CD4-positive, alpha-beta T cell treated with Interleukin-4 for 4 hours (primary cell): ENCODE measurements around the gene FLT4.

Source experiments
- DNase-seq: peaks from one replicate; pipeline ENCODE4 v3.0.0-alpha.2; 2020

The FLT4 gene

DNA sequence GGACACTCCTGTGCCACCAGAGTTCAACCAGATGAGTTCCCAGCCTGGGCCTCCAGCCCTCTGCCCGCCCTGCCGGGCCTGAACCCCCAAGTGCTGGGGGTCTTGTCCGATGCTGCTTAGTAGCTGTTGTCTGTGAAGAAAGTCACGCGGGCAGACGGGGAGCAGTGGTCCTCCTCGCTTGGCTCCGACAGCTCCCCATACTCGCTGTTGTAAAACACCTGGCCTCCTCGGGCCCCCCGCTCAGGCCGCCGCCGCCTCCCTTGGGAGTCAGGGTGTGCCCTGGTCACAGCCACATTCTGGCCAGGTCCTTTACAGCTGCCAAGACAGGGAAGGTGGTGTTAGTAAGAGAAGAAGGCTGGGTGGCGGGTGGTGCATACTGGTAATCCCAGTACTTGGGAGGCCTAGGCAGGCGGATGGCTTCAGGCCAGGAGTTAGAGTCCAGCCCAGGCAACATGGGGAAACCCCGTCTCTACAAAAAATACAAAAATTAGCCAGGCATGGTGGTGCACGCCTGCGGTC, 46.3 kb downstream of the FLT4 start:
- DNase-seq: no peak

- DNase-seq: no peak
Measured at GRCh38 chr5:180602481-180603075, 46.8 kb downstream of the FLT4 start.

GRCh38 chr5:180601591-180602480, 47.6 kb downstream of the FLT4 start:
- no peak for DNase-seq

DNA sequence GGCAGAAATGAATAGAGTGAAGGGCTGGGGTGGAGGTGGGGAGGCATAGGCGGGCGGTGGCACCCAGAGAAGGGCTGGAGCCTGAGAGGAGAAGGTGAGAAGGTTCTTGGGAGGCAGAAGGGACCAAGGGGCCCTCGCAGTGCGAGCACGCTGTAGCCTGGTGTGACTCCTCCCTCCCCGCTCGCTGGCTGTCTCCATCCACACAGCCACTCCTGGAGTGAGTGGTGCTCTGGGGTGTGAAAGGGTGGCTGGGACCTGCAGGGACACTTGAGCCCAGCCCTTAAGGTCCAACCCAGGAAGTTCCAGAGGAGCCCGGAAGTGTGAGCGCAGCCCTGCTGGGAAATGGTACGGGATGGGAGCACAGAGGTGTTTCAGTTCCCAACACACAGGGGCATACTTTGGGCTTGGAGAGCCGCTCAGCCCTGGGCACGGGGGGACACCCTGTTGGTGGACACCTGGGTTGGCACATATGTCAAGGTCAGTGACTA, 48.8 kb downstream of the FLT4 start:
- no peak for DNase-seq

GRCh38 chr5:180599981-180600553, 49.3 kb downstream of the FLT4 start:
- no peak for DNase-seq

GRCh38 chr5:180599590-180599914, 49.8 kb downstream of the FLT4 start:
- DNase-seq: no peak

DNA sequence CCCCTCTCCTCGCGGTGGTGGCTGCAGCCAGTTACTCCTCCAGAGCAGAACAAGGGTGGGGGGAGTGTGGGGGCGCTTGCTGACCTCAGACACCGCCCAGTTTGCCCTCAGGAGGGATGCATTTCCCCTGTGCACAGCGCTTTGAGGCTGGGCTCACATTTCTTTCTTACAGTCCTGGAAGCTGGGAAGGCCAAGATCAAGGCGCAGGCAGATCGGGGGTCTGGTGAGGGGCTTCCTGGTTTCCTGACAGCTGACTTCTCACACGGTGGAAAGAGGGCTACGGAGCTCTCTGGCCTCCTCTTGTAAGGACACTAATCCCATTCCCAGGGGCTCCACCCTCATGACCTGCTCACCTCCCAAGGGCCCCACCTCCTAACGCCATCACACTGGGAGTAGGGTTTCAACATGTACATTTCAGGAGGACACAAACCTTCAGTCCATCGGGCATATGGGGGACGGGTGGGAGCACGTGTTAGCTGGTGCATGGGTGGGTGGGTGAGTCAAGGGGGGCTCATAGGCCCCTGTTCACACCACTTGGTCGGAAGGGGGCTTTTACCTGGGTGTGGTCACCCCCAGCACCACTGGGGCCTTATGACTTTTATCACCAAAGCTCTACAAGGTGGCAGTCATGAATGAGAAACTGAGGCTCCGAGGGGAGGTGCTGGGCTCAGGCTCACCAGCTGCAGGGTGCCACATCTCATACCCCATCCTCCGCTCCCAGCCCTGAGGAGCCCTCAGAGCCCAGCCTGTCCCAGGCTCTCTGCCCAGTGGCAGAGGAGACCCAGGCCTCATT, 50.4 kb downstream of the FLT4 start:
- no peak for DNase-seq

DNA sequence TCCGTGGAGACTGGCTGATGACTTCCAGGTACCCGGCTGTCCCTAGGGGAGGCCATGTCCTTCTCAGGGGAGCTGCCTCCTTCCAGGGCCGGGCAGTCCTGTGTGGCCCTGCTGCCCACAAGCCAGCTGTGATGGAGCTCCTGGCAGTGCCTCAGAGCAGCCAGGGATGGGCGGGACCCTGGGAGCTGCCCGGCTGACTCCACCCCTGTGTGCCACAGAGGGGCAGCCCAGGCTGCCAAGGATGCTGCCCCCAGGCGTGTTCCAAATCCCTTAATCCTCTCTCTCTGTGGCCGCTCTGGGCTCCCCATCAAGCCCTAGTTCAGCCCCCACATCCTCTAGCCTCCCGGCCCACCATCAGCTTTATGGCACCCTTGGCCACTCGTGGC, 51.1 kb downstream of the FLT4 start:
- DNase-seq: no peak

DNA sequence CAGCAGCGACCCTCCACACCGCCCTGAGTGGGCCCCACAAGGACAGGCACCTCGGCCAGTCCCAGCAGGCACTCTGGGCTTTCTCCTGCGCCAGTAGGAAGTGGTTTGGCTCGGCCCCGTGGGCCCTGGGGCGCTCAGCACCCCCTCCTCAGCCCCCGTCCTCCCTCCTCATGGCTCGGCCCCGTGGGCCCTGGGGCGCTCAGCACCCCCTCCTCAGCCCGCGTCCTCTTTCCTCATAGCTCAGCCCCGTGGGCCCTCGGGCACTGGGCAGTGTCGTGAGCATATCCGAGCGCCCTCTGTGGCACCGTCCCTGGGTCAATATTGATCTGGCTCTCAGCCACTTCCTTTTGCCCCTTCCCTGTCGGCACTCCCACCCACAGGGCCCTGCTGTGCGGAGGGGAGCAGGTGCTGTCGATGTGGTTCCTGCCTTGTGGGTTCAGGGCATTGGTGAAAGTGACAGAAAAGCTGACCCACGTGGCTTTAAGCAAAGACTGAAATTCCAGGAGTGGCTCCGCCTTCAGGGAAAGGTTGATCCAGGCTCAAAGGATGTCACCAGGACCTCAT, 52.6 kb downstream of the FLT4 start:
- no peak for DNase-seq

GRCh38 chr5:180596115-180596667, 53.2 kb downstream of the FLT4 start:
- no peak for DNase-seq

- DNase-seq: no peak
Measured at GRCh38 chr5:180595381-180596114, 53.9 kb downstream of the FLT4 start.

DNA sequence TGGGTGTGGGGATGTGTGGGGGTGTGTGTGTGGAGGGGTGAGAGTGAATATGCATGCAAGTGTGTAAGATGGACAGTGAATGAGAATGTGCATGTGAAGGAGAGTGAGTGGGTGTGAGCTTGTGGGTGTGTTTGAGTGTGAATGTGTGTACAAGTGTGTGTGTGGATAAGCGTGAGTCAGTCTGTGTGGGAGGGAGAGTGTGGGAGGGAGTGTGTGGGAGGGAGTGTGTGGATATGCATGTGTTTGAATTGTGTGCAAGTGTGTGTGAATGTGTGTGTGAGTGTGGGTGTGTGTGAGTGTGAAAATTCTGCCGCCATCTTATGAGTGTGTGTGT, 54.4 kb downstream of the FLT4 start:
- DNase-seq: no peak

GRCh38 chr5:180594311-180595045, 54.9 kb downstream of the FLT4 start:
- no peak for DNase-seq

DNA sequence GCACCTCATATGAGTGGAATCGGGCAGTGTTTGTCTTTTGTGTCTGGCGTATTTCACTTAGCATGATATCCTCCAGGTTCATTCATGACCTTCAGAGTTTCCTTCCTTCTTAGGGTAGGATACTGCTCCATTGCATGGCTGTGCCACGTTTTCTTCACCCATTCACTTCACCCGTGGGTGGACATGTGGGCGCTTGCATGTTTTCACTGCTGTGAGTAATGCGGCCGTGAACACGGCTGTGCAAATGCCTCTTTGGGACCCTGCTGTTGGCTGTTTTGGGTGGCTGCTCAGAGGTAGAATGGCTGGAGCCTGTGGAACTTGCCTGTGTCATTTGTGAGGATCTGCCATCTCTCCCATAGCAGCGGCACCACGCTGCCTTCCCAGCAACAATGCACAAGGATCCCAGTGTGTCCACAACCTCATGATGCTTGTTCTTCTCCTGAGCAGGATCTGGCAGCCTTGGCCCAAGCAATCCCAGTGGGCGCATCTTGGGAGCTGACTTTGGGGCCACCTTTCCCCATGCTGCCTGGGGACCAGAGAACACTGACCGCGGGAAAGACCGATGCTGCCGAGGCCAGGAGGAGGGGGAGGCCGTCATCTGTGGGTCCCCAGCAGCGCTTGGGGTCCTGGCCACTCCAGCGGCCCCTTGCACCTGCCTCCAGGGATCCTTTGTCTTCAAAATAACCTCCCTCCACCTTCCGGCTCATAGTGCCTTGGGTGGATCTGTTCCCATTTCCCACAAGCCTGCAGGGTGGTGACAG, 55.8 kb downstream of the FLT4 start:
- no peak for DNase-seq

- DNase-seq: no peak
Measured at GRCh38 chr5:180592176-180592575, 57.2 kb downstream of the FLT4 start.

DNA sequence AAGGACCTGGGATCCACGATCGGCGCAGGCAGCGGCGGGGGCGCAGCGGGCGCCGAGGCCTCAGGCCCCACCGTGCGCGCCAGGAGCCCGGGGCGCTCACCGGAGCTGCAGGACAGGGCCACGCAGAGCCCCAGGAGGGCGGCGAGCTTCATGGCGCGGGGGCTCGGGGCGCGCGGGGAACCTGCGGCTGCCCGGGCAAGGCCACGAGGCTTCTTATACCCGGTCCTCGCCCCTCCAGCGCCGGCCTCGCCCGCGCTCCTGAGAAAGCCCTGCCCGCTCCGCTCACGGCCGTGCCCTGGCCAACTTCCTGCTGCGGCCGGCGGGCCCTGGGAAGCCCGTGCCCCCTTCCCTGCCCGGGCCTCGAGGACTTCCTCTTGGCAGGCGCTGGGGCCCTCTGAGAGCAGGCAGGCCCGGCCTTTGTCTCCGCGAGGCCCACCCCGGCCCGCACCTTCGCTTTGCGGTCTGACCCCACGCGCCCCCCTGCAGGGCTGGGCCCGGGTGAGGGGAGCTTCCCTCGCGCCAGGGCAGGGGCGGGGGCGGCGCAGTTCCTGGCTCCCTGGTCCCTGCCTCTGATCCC, 58.0 kb downstream of the FLT4 start, which contains the start of gene SCGB3A1:
Gene SCGB3A1, minus strand, starts transcription at position 189 of the 577 bp plus-strand sequence. Its CDS starts 37 bp downstream, at position 152.
- DNase-seq: no peak

DNA sequence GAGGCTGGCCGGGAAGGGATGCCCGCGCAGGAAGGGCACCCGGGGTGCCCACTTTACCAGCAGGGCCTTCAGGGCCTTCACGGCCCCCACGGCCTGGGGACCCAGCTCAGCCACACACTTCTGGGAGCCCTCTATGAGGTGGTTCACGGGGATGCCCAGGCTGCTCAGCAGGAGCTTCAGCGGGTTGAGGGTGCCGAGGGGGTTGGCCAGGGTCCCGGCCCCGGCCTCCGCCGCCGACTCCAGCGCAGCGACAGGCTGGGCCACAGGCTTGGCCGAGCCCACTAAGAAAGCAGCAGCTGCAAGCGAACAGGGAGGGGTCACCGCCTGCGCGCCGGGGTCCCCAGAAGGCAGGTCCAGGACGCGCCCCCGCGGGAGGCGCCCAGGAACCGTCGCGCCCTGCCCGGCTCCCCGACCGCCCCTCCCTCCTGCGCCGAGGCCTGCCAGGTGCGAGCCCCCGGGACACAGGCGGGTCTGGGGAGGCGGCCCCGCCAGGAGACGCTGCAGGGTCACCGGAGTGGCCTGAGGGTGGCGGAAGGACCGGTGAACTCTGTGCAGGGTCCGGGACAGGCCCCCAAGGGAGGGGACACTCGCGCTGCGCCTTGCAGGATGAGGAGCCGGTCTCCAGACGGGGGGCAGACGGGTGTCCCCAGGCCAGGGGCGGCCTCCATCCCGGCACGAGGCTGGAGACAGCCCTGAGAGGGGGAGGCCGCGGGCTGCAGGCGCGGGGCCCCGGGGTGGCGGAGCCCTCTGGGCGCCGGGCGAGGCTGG, 58.7 kb downstream of the FLT4 start:
- DNase-seq: no peak

DNA sequence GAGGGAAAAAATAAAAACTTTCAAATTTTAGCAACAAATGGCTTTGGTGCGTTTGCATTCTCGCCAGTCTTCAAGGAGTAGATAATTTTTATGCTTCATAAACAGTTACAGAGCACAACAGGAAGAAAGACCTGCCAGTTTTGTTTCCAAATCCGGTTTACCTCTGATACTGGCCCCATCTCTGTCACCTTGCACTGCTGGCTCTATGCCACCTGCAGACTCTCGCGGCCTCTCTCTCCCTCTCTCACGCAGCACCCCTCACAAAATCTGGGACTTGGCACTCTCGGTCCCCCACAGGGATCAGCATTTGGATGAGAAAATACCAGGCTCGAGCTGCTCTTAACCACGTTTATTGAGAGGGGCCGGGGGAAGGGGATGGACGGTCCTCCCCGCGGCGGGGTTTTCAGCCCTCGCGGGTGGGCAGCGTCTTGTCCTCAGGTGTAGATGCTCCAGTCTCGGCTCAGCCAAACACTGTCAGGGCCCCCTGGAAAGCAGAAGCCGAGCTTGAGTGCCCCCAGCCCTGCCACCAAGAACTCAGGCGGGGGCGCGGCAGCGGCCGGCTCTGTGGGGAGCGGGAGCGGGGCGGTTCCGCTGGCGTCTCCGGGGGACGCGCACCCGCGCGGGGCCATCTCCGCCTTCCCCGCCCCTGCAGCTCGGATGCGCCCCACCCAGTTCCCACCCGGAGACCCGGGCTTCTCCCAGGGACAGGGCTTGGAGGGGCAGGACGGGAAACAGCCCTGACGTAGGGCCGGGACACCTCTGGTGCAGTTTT, 59.4 kb downstream of the FLT4 start:
- no peak for DNase-seq
